ENCODE measurements around the gene APCDD1L.

DNA sequence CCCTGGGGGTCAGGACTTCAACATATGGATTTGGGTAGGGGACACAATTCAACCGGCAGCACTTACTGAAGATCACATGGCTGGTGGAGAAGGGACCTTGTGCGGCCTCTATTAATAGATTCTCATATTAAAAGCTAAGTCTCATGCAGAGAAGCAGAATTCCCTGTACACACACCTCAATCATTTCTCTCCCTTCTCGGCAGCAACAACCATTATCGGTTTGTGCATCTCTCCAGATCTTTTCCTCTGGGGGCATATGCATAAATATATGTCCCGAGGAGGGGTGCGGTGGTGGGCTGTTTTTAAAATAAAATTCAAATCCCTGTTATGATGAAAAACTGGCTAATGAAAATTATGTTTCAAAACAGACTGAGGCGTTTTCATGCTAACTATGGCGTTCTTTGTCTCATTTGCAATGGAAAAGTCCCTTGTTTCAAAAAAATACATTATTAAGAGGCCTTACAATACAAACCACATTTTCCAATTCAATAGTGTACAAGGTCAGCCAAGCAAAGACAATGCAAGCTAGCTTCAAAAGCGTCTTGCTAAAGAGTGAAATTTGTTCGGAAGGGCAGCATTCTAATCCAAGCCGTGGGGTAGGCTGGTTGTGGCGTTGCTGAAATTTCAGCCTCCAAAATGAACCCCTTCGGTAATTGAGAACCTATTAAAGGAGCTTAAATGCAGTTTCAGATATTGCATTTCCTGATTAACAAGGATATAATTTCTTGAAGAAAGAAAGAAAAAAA lies 17.3 kb downstream of the APCDD1L start:
- TF ChIP-seq, protein P1, sequence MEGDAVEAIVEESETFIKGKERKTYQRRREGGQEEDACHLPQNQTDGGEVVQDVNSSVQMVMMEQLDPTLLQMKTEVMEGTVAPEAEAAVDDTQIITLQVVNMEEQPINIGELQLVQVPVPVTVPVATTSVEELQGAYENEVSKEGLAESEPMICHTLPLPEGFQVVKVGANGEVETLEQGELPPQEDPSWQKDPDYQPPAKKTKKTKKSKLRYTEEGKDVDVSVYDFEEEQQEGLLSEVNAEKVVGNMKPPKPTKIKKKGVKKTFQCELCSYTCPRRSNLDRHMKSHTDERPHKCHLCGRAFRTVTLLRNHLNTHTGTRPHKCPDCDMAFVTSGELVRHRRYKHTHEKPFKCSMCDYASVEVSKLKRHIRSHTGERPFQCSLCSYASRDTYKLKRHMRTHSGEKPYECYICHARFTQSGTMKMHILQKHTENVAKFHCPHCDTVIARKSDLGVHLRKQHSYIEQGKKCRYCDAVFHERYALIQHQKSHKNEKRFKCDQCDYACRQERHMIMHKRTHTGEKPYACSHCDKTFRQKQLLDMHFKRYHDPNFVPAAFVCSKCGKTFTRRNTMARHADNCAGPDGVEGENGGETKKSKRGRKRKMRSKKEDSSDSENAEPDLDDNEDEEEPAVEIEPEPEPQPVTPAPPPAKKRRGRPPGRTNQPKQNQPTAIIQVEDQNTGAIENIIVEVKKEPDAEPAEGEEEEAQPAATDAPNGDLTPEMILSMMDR (IDR thresholded peaks at IDR 0.05; ENCODE audit: low read depth, low read length, missing input control), result no peak
- TF ChIP-seq, protein P2, sequence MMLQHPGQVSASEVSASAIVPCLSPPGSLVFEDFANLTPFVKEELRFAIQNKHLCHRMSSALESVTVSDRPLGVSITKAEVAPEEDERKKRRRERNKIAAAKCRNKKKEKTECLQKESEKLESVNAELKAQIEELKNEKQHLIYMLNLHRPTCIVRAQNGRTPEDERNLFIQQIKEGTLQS (IDR thresholded peaks at IDR 0.05), result no peak
- TF ChIP-seq JUND (IDR thresholded peaks at IDR 0.05), result no peak
- TF ChIP-seq EGR1 (IDR thresholded peaks at IDR 0.05; ENCODE audit: low read depth in 2 of 2), result no peak
- no peak for TF ChIP-seq TAF1 (conservative IDR thresholded peaks at IDR 0.05)
